Thyroid gland (tissue), 4 donors: ENCODE results near the gene NFIB. TPM values are rescaled to one million over a fixed set of nuclear protein-coding genes. Genes with fewer than 3 reads are reported as not detected.

Experiments used
- DNase-seq, 2 donors: peaks; one replicate each; pipeline ENCODE4 v3.0.0-alpha.2; 2019
- H3K27ac ChIP-seq, 3 donors: fragments of 200-600 bp; sonication (generic); 1 replicate in 2 of 3; 2 replicates in 1 of 3; pipeline ENCODE4 v1.5.1; 2016 to 2019; ENCODE audit warnings: mild to moderate bottlenecking in 1 of 3, moderate library complexity in 1 of 3
- H3K27me3 ChIP-seq: fragments of 200-600 bp; sonication (generic); one replicate; pipeline ENCODE4 v1.5.1; 2019
- H3K36me3 ChIP-seq, 2 donors: fragments of 200-600 bp; sonication (generic); one replicate each; pipeline ENCODE4 v1.5.1; 2016 to 2019
- H3K4me1 ChIP-seq, 2 donors: fragments of 200-600 bp; sonication (generic); one replicate each; pipeline ENCODE4 v1.5.1; 2017 to 2019
- H3K4me3 ChIP-seq, 3 donors: fragments of 200-600 bp; sonication (generic); replicated peaks in 1 of 3; 1 replicate in 2 of 3; 2 replicates in 1 of 3; pipeline ENCODE4 v1.5.1; 2016; ENCODE audit warnings: mild to moderate bottlenecking in 1 of 3
- H3K9me3 ChIP-seq: fragments of 200-600 bp; sonication (generic); one replicate; pipeline ENCODE4 v1.5.1; 2017
- CTCF ChIP-seq, 6 experiments: fragments of 200-600 bp in 3 of 6; fragments of 450-650 bp in 3 of 6; sonication (generic) in 3 of 6; IDR thresholded peaks; one replicate each; pipeline ENCODE4 v1.5.1; 2016 to 2019; ENCODE audit warnings: antibody characterized with exemption in 6 of 6, mild to moderate bottlenecking in 2 of 6, inconsistent platforms in 1 of 6, moderate library complexity in 1 of 6
- POLR2A ChIP-seq, 2 donors: fragments of 450-650 bp; IDR thresholded peaks; one replicate each; pipeline ENCODE4 v1.6.1; 2017; ENCODE audit warnings: antibody characterized with exemption in 2 of 2, mild to moderate bottlenecking in 2 of 2, moderate library complexity in 1 of 2
- WGBS, 2 donors: methylation state at CpG; one replicate each; pipeline ENCODE4 v1.1.5; 2017; 5-methylcytosine and 5-hydroxymethylcytosine counted together
- intact Hi-C: fragments of 100-400 bp; cut with DNase I; formaldehyde crosslinking; loops from one replicate; pipeline ENCODE4 v1.15.1; 2023
- total RNA-seq, 4 donors: library from RNA; depleted of rRNA; stranded (reverse); fragments of >200 nt; gene quantifications; one replicate each; pipeline ENCODE4 v1.2.3, GENCODE V29; 2016

NFIB gene
- total RNA-seq, 4 donors from 2014 or later: 57.9 to 144 (median 125) TPM

DNA sequence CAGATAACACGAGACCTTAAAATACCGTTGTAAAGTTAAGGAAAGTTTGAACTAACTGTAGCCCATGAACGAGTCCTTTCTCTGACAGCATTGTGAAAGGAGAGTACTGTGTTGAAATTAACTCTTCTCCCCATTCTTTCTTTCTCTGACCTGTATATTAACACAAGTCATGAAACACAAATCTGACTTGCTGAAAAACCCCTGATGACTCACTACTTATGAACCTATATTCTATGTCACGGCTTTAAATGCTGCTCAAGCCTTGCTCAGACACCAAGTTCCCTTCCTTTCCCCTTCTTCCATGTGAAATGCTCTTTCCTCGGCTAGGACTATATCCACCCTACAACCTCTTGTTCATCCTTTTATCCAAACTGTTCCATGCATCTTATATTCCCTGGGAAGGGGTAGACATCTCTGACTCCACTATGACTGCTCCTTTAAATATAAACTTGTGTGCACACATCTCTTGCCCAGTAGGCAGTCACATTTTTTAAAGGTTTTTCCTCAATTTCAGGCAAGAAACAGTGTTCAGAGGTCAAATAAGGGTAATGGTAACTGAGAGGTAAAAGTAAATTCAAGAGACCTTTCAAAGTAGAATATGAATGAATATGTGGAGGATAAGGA lies 142.9 kb downstream of the NFIB start:
- H3K4me1 ChIP-seq: peaks cover 0 to 4% of the 10 kb centered on the region in 2 donors
- no peaks in the 10 kb centered on the region for H3K27me3 ChIP-seq
- no peak overlapping the region for H3K27ac ChIP-seq
- H3K36me3 ChIP-seq: no peaks in the 10 kb centered on the region
- TF ChIP-seq POLR2A (IDR thresholded peaks at IDR 0.05) (no peak), CTCF (IDR thresholded peaks at IDR 0.05) (no peak)
- intact Hi-C loops: no loop called here
- no peak overlapping the region for H3K4me3 ChIP-seq
- 92 to 94% methylated on average over 5 of the region's 5 CpGs for WGBS, 2 donors
- H3K9me3 ChIP-seq: no peaks in the 10 kb centered on the region
- no peak for DNase-seq

DNA sequence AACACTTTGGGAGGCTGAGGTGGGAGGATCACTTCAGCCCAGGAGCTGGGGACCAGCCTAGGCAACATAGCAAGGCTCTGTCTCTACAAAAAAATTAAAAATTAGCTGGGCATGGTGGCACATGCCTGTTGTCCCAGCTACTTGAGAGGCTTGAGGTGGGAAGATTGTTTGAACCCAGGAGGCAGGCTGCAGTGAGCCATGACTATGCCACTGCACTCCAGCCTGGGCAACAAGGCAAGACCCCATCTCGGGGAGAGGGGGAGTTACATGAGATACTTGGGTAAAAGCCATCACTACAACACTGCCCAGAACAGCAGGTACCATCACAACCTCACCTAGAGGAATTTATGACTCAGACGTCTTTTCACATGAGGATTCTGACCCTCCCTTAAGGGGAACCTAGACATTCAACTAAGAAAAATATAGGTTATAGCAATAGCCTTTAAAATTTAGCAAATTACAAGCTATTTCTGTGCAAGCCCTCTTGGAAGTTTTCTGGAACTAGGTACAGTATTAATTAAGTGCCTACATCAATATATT lies 143.5 kb downstream of the NFIB start:
- no peak overlapping the region for H3K4me3 ChIP-seq
- H3K4me1 ChIP-seq: peaks cover 2 to 4% of the 10 kb centered on the region in 2 donors
- WGBS, 2 donors: 76 to 93% methylated on average over 2 of the region's 2 CpGs
- no peaks in the 10 kb centered on the region for H3K36me3 ChIP-seq
- no peaks in the 10 kb centered on the region for H3K9me3 ChIP-seq
- intact Hi-C loops: no loop called here
- DNase-seq: no peak
- no peaks in the 10 kb centered on the region for H3K27me3 ChIP-seq
- H3K27ac ChIP-seq: no peak overlapping the region
- no peak for TF ChIP-seq POLR2A (IDR thresholded peaks at IDR 0.05)
- TF ChIP-seq CTCF (IDR thresholded peaks at IDR 0.05): no peak

DNA sequence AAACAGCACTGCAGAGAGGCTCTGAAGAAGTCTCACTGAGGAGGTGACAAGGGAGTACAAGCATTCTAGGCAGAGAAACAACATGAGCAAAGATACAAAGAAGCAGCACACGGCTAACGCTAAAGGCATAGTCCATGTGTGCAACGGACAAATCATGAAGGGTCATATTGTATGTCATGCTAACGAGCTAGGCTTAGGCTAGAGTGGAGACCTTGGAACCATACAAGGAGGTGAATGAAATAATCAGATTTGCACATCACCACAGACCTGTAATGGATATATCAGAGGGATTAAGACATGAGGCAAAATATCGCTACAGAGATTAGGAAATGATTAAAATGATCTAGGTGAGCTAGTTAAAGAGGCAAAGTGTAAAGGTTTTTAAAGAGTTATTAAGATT lies 145.6 kb downstream of the NFIB start:
- TF ChIP-seq POLR2A (IDR thresholded peaks at IDR 0.05) (no peak), CTCF (IDR thresholded peaks at IDR 0.05) (no peak)

GRCh38 chr9:14165376-14166035 lies 148.4 kb downstream of the NFIB start:
- no peak overlapping the region for H3K27ac ChIP-seq
- intact Hi-C loops: no loop called here
- 90 to 93% methylated on average over 4 of the region's 4 CpGs for WGBS, 2 donors

More for the DNA sequence above, 145.6 kb downstream of the NFIB start:
- Histone ChIP-seq H3K36me3 (no peaks in the 10 kb centered on the region), H3K4me1 (peaks cover 4 to 12% of the 10 kb centered on the region in 2 donors), H3K4me3 (no peak overlapping the region), H3K27me3 (no peaks in the 10 kb centered on the region), H3K27ac (no peak overlapping the region), H3K9me3 (no peaks in the 10 kb centered on the region)
- DNase-seq: no peak
- 92 to 94% methylated on average over 5 of the region's 5 CpGs for WGBS, 2 donors
- intact Hi-C loops: no loop called here

More at GRCh38 chr9:14165376-14166035, 148.4 kb downstream of the NFIB start:
- Histone ChIP-seq H3K4me3 (no peak overlapping the region), H3K4me1 (peaks cover 4 to 12% of the 10 kb centered on the region in 2 donors), H3K9me3 (no peaks in the 10 kb centered on the region), H3K36me3 (no peaks in the 10 kb centered on the region), H3K27me3 (no peaks in the 10 kb centered on the region)
- DNase-seq: no peak
- TF ChIP-seq POLR2A (IDR thresholded peaks at IDR 0.05): no peak
- TF ChIP-seq CTCF (IDR thresholded peaks at IDR 0.05): no peak
